Chondrocyte (in vitro differentiated cells): ENCODE measurements around the gene ARMC3. TPM values are rescaled to one million over a fixed set of nuclear protein-coding genes. Genes with fewer than 3 reads are reported as not detected.

Experiments
- DNase-seq: peaks from one replicate; pipeline ENCODE4 v3.0.0; 2021; ENCODE audit warnings: mixed read lengths, low spot score
- H3K27ac Mint-ChIP-seq: one replicate; pipeline ENCODE4 v1.8.0; 2021; ENCODE audit warnings: mild to moderate bottlenecking, moderate library complexity, mixed read lengths; ENCODE audit not compliant: unreplicated experiment
- H3K27me3 Mint-ChIP-seq: 2 replicates; pipeline ENCODE4 v1.8.0; 2021; ENCODE audit warnings: low read depth, mixed read lengths
- H3K36me3 Mint-ChIP-seq: 2 replicates; pipeline ENCODE4 v1.8.0; 2021; ENCODE audit warnings: low read depth, mixed read lengths
- H3K4me1 Mint-ChIP-seq: 2 replicates; pipeline ENCODE4 v1.8.0; 2021; ENCODE audit warnings: low read depth, mild to moderate bottlenecking, mixed read lengths
- H3K4me3 Mint-ChIP-seq: one replicate; pipeline ENCODE4 v1.8.0; 2021; ENCODE audit warnings: mild to moderate bottlenecking, moderate library complexity, mixed read lengths; ENCODE audit not compliant: unreplicated experiment
- H3K9me3 Mint-ChIP-seq: 2 replicates; pipeline ENCODE4 v1.8.0; 2021; ENCODE audit warnings: low read depth, mixed read lengths
- total RNA-seq: library from RNA; stranded (reverse); gene quantifications from 3 replicates; pipeline ENCODE4 v1.2.1, GENCODE V29; 2021
- TF ChIP-seq, protein P1 (sequence below): fragments of 200-600 bp; sonication (generic); IDR thresholded peaks from 2 replicates; pipeline ENCODE4 v1.5.0; 2021; ENCODE audit warnings: antibody characterized with exemption, mild to moderate bottlenecking, moderate library complexity

The ARMC3 gene
- total RNA-seq, 1 donor from 2014 or later = 0.27 TPM

DNA sequence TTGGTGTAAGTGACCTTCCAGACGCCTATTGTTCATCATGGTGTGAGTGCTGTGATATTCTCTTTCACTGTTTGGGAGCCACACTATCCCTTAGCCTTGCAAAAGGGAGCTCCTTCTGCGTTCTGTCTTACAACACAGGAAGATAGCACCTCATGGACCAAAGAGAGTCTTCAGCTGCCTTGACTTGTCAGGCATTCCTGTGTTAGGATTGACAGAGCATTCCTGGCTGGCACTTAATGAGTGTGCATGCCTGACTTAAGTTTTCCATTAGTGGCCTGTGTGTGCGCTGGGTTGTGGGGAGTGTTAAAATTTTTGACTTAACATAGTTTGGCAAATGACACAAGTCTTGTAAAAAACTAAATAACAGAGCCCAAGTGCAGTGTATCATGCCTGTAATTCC is 145.7 kb downstream of the ARMC3 start:
- Mint-ChIP-seq H3K27ac (no peak overlapping the region), H3K9me3 (no peaks in the 10 kb centered on the region), H3K27me3 (peaks cover 2% of the 10 kb centered on the region), H3K36me3 (peaks cover 2% of the 10 kb centered on the region), H3K4me1 (no peaks in the 10 kb centered on the region), H3K4me3 (no peak overlapping the region)
- no peak for DNase-seq
- TF ChIP-seq, protein P1, sequence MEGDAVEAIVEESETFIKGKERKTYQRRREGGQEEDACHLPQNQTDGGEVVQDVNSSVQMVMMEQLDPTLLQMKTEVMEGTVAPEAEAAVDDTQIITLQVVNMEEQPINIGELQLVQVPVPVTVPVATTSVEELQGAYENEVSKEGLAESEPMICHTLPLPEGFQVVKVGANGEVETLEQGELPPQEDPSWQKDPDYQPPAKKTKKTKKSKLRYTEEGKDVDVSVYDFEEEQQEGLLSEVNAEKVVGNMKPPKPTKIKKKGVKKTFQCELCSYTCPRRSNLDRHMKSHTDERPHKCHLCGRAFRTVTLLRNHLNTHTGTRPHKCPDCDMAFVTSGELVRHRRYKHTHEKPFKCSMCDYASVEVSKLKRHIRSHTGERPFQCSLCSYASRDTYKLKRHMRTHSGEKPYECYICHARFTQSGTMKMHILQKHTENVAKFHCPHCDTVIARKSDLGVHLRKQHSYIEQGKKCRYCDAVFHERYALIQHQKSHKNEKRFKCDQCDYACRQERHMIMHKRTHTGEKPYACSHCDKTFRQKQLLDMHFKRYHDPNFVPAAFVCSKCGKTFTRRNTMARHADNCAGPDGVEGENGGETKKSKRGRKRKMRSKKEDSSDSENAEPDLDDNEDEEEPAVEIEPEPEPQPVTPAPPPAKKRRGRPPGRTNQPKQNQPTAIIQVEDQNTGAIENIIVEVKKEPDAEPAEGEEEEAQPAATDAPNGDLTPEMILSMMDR = no peak

GRCh38 chr10:23075672-23076071 is 147.8 kb downstream of the ARMC3 start:
- peaks cover 14% of the 10 kb centered on the region for H3K27me3 Mint-ChIP-seq
- peaks cover 2% of the 10 kb centered on the region for H3K36me3 Mint-ChIP-seq
- H3K27ac Mint-ChIP-seq = no peak overlapping the region
- TF ChIP-seq, protein P1 = no peak
- H3K4me3 Mint-ChIP-seq = no peak overlapping the region
- DNase-seq = no peak
- no peaks in the 10 kb centered on the region for H3K4me1 Mint-ChIP-seq
- no peaks in the 10 kb centered on the region for H3K9me3 Mint-ChIP-seq

DNA sequence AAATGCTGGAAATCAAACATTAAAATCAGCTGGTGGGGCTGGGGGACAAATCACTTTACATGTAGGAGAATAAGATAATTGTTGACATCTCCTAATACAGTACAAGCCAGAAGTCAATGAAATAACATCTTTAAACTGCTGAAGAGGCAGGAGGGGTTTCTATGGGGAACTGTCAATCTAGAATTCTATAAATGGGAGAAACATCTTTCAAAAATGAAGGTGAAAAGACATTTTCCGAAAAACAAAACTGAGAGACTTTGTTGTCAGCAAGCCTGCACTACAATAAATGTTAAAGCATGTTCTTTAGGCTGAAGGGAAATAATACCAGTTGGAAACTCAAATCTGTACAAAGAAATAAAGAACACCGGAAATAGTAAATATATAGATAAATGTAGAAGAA is 150.3 kb downstream of the ARMC3 start:
- peaks cover 23% of the 10 kb centered on the region for H3K27me3 Mint-ChIP-seq
- no peak overlapping the region for H3K27ac Mint-ChIP-seq
- H3K36me3 Mint-ChIP-seq = peaks cover 2% of the 10 kb centered on the region

GRCh38 chr10:23079700-23080099 is 151.8 kb downstream of the ARMC3 start:
- Mint-ChIP-seq H3K27ac (no peak overlapping the region), H3K9me3 (peaks cover 2% of the 10 kb centered on the region), H3K4me3 (no peak overlapping the region), H3K4me1 (no peaks in the 10 kb centered on the region), H3K36me3 (no peaks in the 10 kb centered on the region), H3K27me3 (peaks cover 27% of the 10 kb centered on the region)
- TF ChIP-seq, protein P1 = no peak
- no peak for DNase-seq

More for the DNA sequence above, 150.3 kb downstream of the ARMC3 start:
- Mint-ChIP-seq H3K4me3 (no peak overlapping the region), H3K9me3 (no peaks in the 10 kb centered on the region), H3K4me1 (no peaks in the 10 kb centered on the region)
- DNase-seq = no peak
- TF ChIP-seq, protein P1 = no peak

DNA sequence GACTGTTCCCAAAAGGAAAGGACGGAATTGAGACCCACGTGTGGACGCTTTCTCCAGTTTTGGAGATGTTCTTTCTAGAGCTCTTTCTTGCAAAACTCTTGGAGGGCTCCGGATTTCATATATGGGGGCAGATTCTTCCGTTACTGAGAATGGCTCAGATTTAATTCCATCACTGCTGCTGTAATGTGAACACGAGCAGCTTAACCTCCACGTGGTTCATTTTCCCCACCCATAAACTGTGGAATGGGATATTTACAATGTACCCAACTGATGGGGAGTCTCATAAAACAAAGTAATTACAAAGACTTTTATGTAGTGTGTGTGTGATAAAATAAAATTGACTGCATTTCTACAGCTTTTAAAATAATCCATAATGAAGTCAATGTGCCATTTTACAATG is 152.4 kb downstream of the ARMC3 start:
- no peak for DNase-seq
- Mint-ChIP-seq H3K4me3 (no peak overlapping the region), H3K4me1 (no peaks in the 10 kb centered on the region), H3K9me3 (peaks cover 5% of the 10 kb centered on the region), H3K27ac (no peak overlapping the region), H3K27me3 (peaks cover 27% of the 10 kb centered on the region), H3K36me3 (no peaks in the 10 kb centered on the region)
- TF ChIP-seq, protein P1 = no peak
